HUES64 (cell line): ENCODE measurements around the gene MAP6.
"Not testable (repeated sequence)": the region's sequence is repeated elsewhere in the genome, so short reads cannot be mapped to it uniquely, and the experiment has no call there.

Source experiments
- H3K27ac ChIP-seq: 2 replicates; pipeline ENCODE4 v1.7.0; 2013; ENCODE audit warnings: low read depth, low read length, inconsistent platforms
- H3K27me3 ChIP-seq: 2 replicates; pipeline ENCODE4 v1.6.1; 2013; ENCODE audit warnings: mild to moderate bottlenecking, low read length; ENCODE audit not compliant: insufficient read depth
- H3K36me3 ChIP-seq: 2 replicates; pipeline ENCODE4 v1.6.1; 2013; ENCODE audit warnings: mild to moderate bottlenecking, low read length; ENCODE audit not compliant: insufficient read depth
- H3K4me1 ChIP-seq: 2 replicates; pipeline ENCODE4 v1.6.1; 2013; ENCODE audit warnings: mild to moderate bottlenecking, low read length, moderate library complexity; ENCODE audit not compliant: insufficient read depth
- H3K4me3 ChIP-seq: 2 replicates; pipeline ENCODE4 v1.5.1; 2013; ENCODE audit warnings: mild to moderate bottlenecking, low read length, moderate library complexity
- H3K9ac ChIP-seq: 2 replicates; pipeline ENCODE4 v1.6.1; 2013; ENCODE audit warnings: mild to moderate bottlenecking, low read depth, low read length
- H3K9me3 ChIP-seq: 2 replicates; pipeline ENCODE4 v1.6.1; 2013; ENCODE audit warnings: low read depth, low read length; ENCODE audit not compliant: insufficient read depth
- WGBS: fragments of 150-250, 120-280 bp; methylation state at CpG from one replicate; pipeline ENCODE4 v1.1.7; 2013; ENCODE audit warnings: missing lambda C conversion rate; 5-methylcytosine and 5-hydroxymethylcytosine counted together

MAP6 gene

GRCh38 chr11:75591371-75591770 is 77.5 kb downstream of the MAP6 start:
- no peak overlapping the region for H3K27ac ChIP-seq
- no peak overlapping the region for H3K4me3 ChIP-seq
- H3K9ac ChIP-seq = no peak overlapping the region
- H3K27me3 ChIP-seq = no peaks in the 10 kb centered on the region
- 91% methylated on average over 8 of the region's 8 CpGs for WGBS
- H3K36me3 ChIP-seq = no peaks in the 10 kb centered on the region
- no peaks in the 10 kb centered on the region for H3K9me3 ChIP-seq
- no peaks in the 10 kb centered on the region for H3K4me1 ChIP-seq

GRCh38 chr11:75589933-75590332 is 78.9 kb downstream of the MAP6 start:
- no peaks in the 10 kb centered on the region for H3K9me3 ChIP-seq
- no peak overlapping the region for H3K4me3 ChIP-seq
- no peak overlapping the region for H3K9ac ChIP-seq
- H3K4me1 ChIP-seq = no peaks in the 10 kb centered on the region
- 85% methylated on average over 2 of the region's 2 CpGs for WGBS
- no peaks in the 10 kb centered on the region for H3K27me3 ChIP-seq
- no peaks in the 10 kb centered on the region for H3K36me3 ChIP-seq
- no peak overlapping the region for H3K27ac ChIP-seq

- WGBS = 91% methylated on average over 7 of the region's 7 CpGs
- Histone ChIP-seq H3K4me1 (peaks cover 5% of the 10 kb centered on the region; the same call in 1 of the 2 replicates), H3K9ac (no peak overlapping the region)
Measured at GRCh38 chr11:75589051-75589450, 79.8 kb downstream of the MAP6 start.

GRCh38 chr11:75588051-75588481 is 80.8 kb downstream of the MAP6 start:
- Histone ChIP-seq H3K4me3 (no peak overlapping the region), H3K27ac (no peak overlapping the region), H3K36me3 (no peaks in the 10 kb centered on the region), H3K9me3 (no peaks in the 10 kb centered on the region), H3K9ac (no peak overlapping the region), H3K27me3 (no peaks in the 10 kb centered on the region), H3K4me1 (peaks cover 5% of the 10 kb centered on the region; the same call in 1 of the 2 replicates)
- 92% methylated on average over 6 of the region's 6 CpGs for WGBS

More at GRCh38 chr11:75589051-75589450, 79.8 kb downstream of the MAP6 start:
- H3K27ac ChIP-seq = no peak overlapping the region
- H3K4me3 ChIP-seq = no peak overlapping the region
- no peaks in the 10 kb centered on the region for H3K36me3 ChIP-seq
- H3K27me3 ChIP-seq = no peaks in the 10 kb centered on the region
- no peaks in the 10 kb centered on the region for H3K9me3 ChIP-seq

- no peaks in the 10 kb centered on the region for H3K9me3 ChIP-seq
- WGBS = 94% methylated on average over 3 of the region's 3 CpGs
- no peaks in the 10 kb centered on the region for H3K27me3 ChIP-seq
- no peaks in the 10 kb centered on the region for H3K36me3 ChIP-seq
- peaks cover 9% of the 10 kb centered on the region for H3K4me1 ChIP-seq
- H3K4me3 ChIP-seq = no peak overlapping the region
- H3K27ac ChIP-seq = no peak overlapping the region
- no peak overlapping the region for H3K9ac ChIP-seq
Measured at GRCh38 chr11:75586395-75586794, 82.4 kb downstream of the MAP6 start.

- H3K9ac ChIP-seq = no peak overlapping the region
- no peaks in the 10 kb centered on the region for H3K27me3 ChIP-seq
- no peaks in the 10 kb centered on the region for H3K36me3 ChIP-seq
- WGBS = 92% methylated on average over 8 of the region's 8 CpGs
- no peak overlapping the region for H3K27ac ChIP-seq
- H3K4me3 ChIP-seq = no peak overlapping the region
- H3K9me3 ChIP-seq = no peaks in the 10 kb centered on the region
- peaks cover 9% of the 10 kb centered on the region for H3K4me1 ChIP-seq
Measured at GRCh38 chr11:75585293-75585670, 83.6 kb downstream of the MAP6 start.

- H3K27me3 ChIP-seq, H3K9ac ChIP-seq, H3K4me1 ChIP-seq, H3K36me3 ChIP-seq, H3K27ac ChIP-seq, H3K9me3 ChIP-seq: not testable (repeated sequence)
- 95% methylated on average over 12 of the region's 12 CpGs for WGBS
- peak overlapping the region; percentile 71; the same call in 1 of the 2 replicates for H3K4me3 ChIP-seq
Measured at GRCh38 chr11:75584659-75585292, 84.1 kb downstream of the MAP6 start.

- H3K9me3 ChIP-seq = no peaks in the 10 kb centered on the region
- H3K9ac ChIP-seq = peak overlapping the region; percentile 86
- H3K36me3 ChIP-seq = no peaks in the 10 kb centered on the region
- H3K27me3 ChIP-seq = no peaks in the 10 kb centered on the region
- H3K4me1 ChIP-seq = peaks cover 9% of the 10 kb centered on the region
- WGBS = 27% methylated on average over 42 of the region's 42 CpGs
- H3K4me3 ChIP-seq = peak overlapping the region; percentile 71
- peak overlapping the region; percentile 88 for H3K27ac ChIP-seq
Measured at GRCh38 chr11:75583718-75584658, 84.8 kb downstream of the MAP6 start.

GRCh38 chr11:75582895-75583717 is 85.7 kb downstream of the MAP6 start:
- Histone ChIP-seq H3K36me3 (no peaks in the 10 kb centered on the region), H3K27ac (peak overlapping the region; percentile 88), H3K9me3 (no peaks in the 10 kb centered on the region), H3K4me3 (peak overlapping the region; percentile 71), H3K9ac (peak overlapping the region; percentile 86), H3K27me3 (no peaks in the 10 kb centered on the region), H3K4me1 (peaks cover 9% of the 10 kb centered on the region)
- 3% methylated on average over 68 of the region's 68 CpGs for WGBS

GRCh38 chr11:75582506-75582894 is 86.3 kb downstream of the MAP6 start:
- Histone ChIP-seq H3K27me3 (no peaks in the 10 kb centered on the region), H3K27ac (0 out of 2 replicates have a peak overlapping the region, but pooled peaks have one; percentile 88), H3K9me3 (no peaks in the 10 kb centered on the region), H3K4me1 (peaks cover 9% of the 10 kb centered on the region), H3K4me3 (peak overlapping the region; percentile 71), H3K36me3 (no peaks in the 10 kb centered on the region), H3K9ac (peak overlapping the region; percentile 86; the same call in 1 of the 2 replicates)
- 63% methylated on average over 4 of the region's 4 CpGs for WGBS
